Measurements from ENCODE around the gene PCNX4.

GRCh38 chr14:60161196-60162107 is 69.7 kb downstream of the PCNX4 start:
- TF ChIP-seq, protein P1, sequence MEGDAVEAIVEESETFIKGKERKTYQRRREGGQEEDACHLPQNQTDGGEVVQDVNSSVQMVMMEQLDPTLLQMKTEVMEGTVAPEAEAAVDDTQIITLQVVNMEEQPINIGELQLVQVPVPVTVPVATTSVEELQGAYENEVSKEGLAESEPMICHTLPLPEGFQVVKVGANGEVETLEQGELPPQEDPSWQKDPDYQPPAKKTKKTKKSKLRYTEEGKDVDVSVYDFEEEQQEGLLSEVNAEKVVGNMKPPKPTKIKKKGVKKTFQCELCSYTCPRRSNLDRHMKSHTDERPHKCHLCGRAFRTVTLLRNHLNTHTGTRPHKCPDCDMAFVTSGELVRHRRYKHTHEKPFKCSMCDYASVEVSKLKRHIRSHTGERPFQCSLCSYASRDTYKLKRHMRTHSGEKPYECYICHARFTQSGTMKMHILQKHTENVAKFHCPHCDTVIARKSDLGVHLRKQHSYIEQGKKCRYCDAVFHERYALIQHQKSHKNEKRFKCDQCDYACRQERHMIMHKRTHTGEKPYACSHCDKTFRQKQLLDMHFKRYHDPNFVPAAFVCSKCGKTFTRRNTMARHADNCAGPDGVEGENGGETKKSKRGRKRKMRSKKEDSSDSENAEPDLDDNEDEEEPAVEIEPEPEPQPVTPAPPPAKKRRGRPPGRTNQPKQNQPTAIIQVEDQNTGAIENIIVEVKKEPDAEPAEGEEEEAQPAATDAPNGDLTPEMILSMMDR (IDR thresholded peaks at IDR 0.05; ENCODE audit: borderline replicate concordance, extremely low read depth, low read length, poor library complexity, severe bottlenecking): no peak
- no peak for TF ChIP-seq EZH2 (IDR thresholded peaks at IDR 0.05; ENCODE audit: borderline replicate concordance, low read depth, low read length, severe bottlenecking)
